NCI-H1048 (cell line): Measurements from ENCODE around the gene AGPAT3.
"Not testable (repeated sequence)": the region's sequence is repeated elsewhere in the genome, so short reads cannot be mapped to it uniquely, and the experiment has no call there.

Source experiments
- DNase-seq: peaks from one replicate; lab custom pipeline; 2025; lab: John Stamatoyannopoulos, UW

The AGPAT3 gene

GRCh38 chr21:43835050-43835449 lies 30.0 kb upstream of the AGPAT3 start:
- DNase-seq = no peak

- DNase-seq = no peak
Measured at GRCh38 chr21:43835861-43836260, 29.2 kb upstream of the AGPAT3 start.

GRCh38 chr21:43836616-43837015 lies 28.4 kb upstream of the AGPAT3 start:
- no peak for DNase-seq

GRCh38 chr21:43840259-43840658 lies 24.8 kb upstream of the AGPAT3 start:
- DNase-seq = no peak

GRCh38 chr21:43842742-43843141 lies 22.3 kb upstream of the AGPAT3 start:
- no peak for DNase-seq

- DNase-seq = not testable (repeated sequence)
Measured at GRCh38 chr21:43844906-43845305, 20.1 kb upstream of the AGPAT3 start.

GRCh38 chr21:43845386-43845785 lies 19.6 kb upstream of the AGPAT3 start:
- no peak for DNase-seq

GRCh38 chr21:43846430-43846829 lies 18.6 kb upstream of the AGPAT3 start:
- no peak for DNase-seq

GRCh38 chr21:43847301-43847700 lies 17.7 kb upstream of the AGPAT3 start:
- no peak for DNase-seq

- no peak for DNase-seq
Measured at GRCh38 chr21:43848771-43849170, 16.3 kb upstream of the AGPAT3 start.

GRCh38 chr21:43849532-43850299 lies 15.3 kb upstream of the AGPAT3 start:
- DNase-seq = no peak

- DNase-seq = no peak
Measured at GRCh38 chr21:43850728-43851295, 14.2 kb upstream of the AGPAT3 start.

- no peak for DNase-seq
Measured at GRCh38 chr21:43851593-43851992, 13.4 kb upstream of the AGPAT3 start.

GRCh38 chr21:43853851-43854772 lies 10.9 kb upstream of the AGPAT3 start:
- DNase-seq = no peak

GRCh38 chr21:43854773-43855633 lies 10.0 kb upstream of the AGPAT3 start:
- no peak for DNase-seq

- no peak for DNase-seq
Measured at GRCh38 chr21:43855955-43856354, 9.1 kb upstream of the AGPAT3 start.

GRCh38 chr21:43858806-43859648 lies 6.0 kb upstream of the AGPAT3 start:
- DNase-seq = no peak

GRCh38 chr21:43859747-43860214 lies 5.2 kb upstream of the AGPAT3 start:
- no peak for DNase-seq

GRCh38 chr21:43861706-43862105 lies 3.3 kb upstream of the AGPAT3 start:
- no peak for DNase-seq

- DNase-seq = no peak
Measured at GRCh38 chr21:43864313-43864961, 586 bp upstream of the AGPAT3 start.
